GM23338 (cell line): ENCODE data around the gene MGAT4B. TPM values are rescaled to one million over a fixed set of nuclear protein-coding genes. Genes with fewer than 3 reads are reported as not detected.

ENCODE experiments used
- ATAC-seq: fragments of 200-7000 bp; cut with Tn5 transposase; 3 replicates; pipeline ENCODE4 v1.9.1; 2020
- DNase-seq: peaks from one replicate; pipeline ENCODE4 v3.0.0-alpha.2; 2015; ENCODE audit warnings: low spot score
- H2AFZ ChIP-seq: fragments of 200-600 bp; sonication (generic); 2 replicates; pipeline ENCODE4 v1.8.0; 2016; ENCODE audit warnings: antibody characterized with exemption, mild to moderate bottlenecking, moderate library complexity
- H3F3A ChIP-seq: fragments of 200-600 bp; sonication (generic); replicated peaks from 2 replicates; pipeline ENCODE4 v1.8.0; 2017; ENCODE audit warnings: antibody characterized with exemption, mixed run types, low read depth
- H3K27ac ChIP-seq: fragments of 200-600 bp; sonication (generic); 2 replicates; pipeline ENCODE4 v1.6.1; 2016; ENCODE audit warnings: low read depth
- H3K27me3 ChIP-seq: fragments of 200-600 bp; sonication (generic); 2 replicates; pipeline ENCODE4 v1.8.0; 2016; ENCODE audit warnings: mild to moderate bottlenecking, mixed run types, moderate library complexity; ENCODE audit not compliant: insufficient read depth
- H3K36me3 ChIP-seq: fragments of 200-600 bp; sonication (generic); 2 replicates; pipeline ENCODE4 v1.8.0; 2016; ENCODE audit warnings: mild to moderate bottlenecking; ENCODE audit not compliant: insufficient read depth
- H3K4me1 ChIP-seq: fragments of 200-600 bp; sonication (generic); 2 replicates; pipeline ENCODE4 v1.8.0; 2016; ENCODE audit warnings: mild to moderate bottlenecking, moderate library complexity; ENCODE audit not compliant: insufficient read depth
- H3K4me2 ChIP-seq: fragments of 200-600 bp; sonication (generic); 2 replicates; pipeline ENCODE4 v1.7.1; 2017; ENCODE audit warnings: mixed run types
- H3K4me3 ChIP-seq: fragments of 200-600 bp; sonication (generic); 2 replicates; pipeline ENCODE4 v1.6.1; 2016; ENCODE audit warnings: mixed run types
- H3K79me2 ChIP-seq: fragments of 200-600 bp; sonication (generic); replicated peaks from 2 replicates; pipeline ENCODE4 v1.8.0; 2017; ENCODE audit warnings: mild to moderate bottlenecking; ENCODE audit not compliant: insufficient read depth
- H3K9me2 ChIP-seq: fragments of 200-600 bp; sonication (generic); 2 replicates; pipeline ENCODE4 v1.8.0; 2017; ENCODE audit not compliant: insufficient read depth
- H4K20me1 ChIP-seq: fragments of 200-600 bp; sonication (generic); replicated peaks from 2 replicates; pipeline ENCODE4 v1.8.0; 2017; ENCODE audit warnings: mild to moderate bottlenecking; ENCODE audit not compliant: insufficient read depth
- H3K27ac Mint-ChIP-seq: 2 replicates; pipeline ENCODE4 v1.8.0; 2020; ENCODE audit warnings: inconsistent platforms, mild to moderate bottlenecking, moderate library complexity, mixed read lengths
- H3K27me3 Mint-ChIP-seq: 3 replicates; pipeline ENCODE4 v1.8.0; 2022; ENCODE audit warnings: low read depth, mild to moderate bottlenecking, moderate library complexity, mixed read lengths, inconsistent platforms; ENCODE audit not compliant: insufficient read depth, poor library complexity
- H3K36me3 Mint-ChIP-seq: 3 replicates; pipeline ENCODE4 v1.8.0; 2021; ENCODE audit warnings: low read depth, mild to moderate bottlenecking, inconsistent platforms, moderate library complexity, mixed read lengths
- H3K4me1 Mint-ChIP-seq: 3 replicates; pipeline ENCODE4 v1.8.0; 2020; ENCODE audit warnings: mild to moderate bottlenecking, inconsistent platforms, mixed read lengths
- H3K4me3 Mint-ChIP-seq: 3 replicates; pipeline ENCODE4 v1.8.0; 2021; ENCODE audit warnings: moderate library complexity, mild to moderate bottlenecking, inconsistent platforms, mixed read lengths
- H3K9me3 Mint-ChIP-seq: 3 replicates; pipeline ENCODE4 v1.8.0; 2020; ENCODE audit warnings: moderate library complexity, mild to moderate bottlenecking, inconsistent platforms, mixed read lengths
- CREB1 ChIP-seq: fragments of 250-450 bp; sonication (Bioruptor Pico); IDR thresholded peaks from 2 replicates; pipeline ENCODE4 v1.5.0; 2020; ENCODE audit warnings: low read depth, mild to moderate bottlenecking, moderate library complexity
- CTCF ChIP-seq, 2 experiments: fragments of 200-600 bp in 1 of 2; sonication (generic) in 1 of 2; conservative IDR thresholded peaks; 2 replicates each; pipeline versions ENCODE4 v1.5.1 to v1.6.1; 2016 to 2017; ENCODE audit warnings: antibody characterized with exemption in 2 of 2, low read depth in 2 of 2, mild to moderate bottlenecking in 2 of 2, moderate library complexity in 1 of 2
- EZH2 ChIP-seq: fragments of 200-600 bp; sonication (generic); IDR thresholded peaks from one replicate; pipeline ENCODE4 v1.8.0; 2017; ENCODE audit warnings: antibody characterized with exemption, mild to moderate bottlenecking, low read depth; ENCODE audit not compliant: unreplicated experiment
- EZH2phosphoT487 ChIP-seq: fragments of 200-600 bp; sonication (generic); IDR thresholded peaks from one replicate; pipeline ENCODE4 v1.8.1; 2018; ENCODE audit warnings: antibody characterized with exemption; ENCODE audit not compliant: unreplicated experiment
- JUNB ChIP-seq: IDR thresholded peaks from one replicate; pipeline ENCODE4 v1.6.1; 2016; ENCODE audit warnings: antibody characterized with exemption; ENCODE audit not compliant: unreplicated experiment
- NANOG ChIP-seq: IDR thresholded peaks from 2 replicates; pipeline ENCODE4 v1.6.1; 2016; ENCODE audit warnings: antibody characterized with exemption, borderline replicate concordance
- POLR2AphosphoS5 ChIP-seq: IDR thresholded peaks from 2 replicates; pipeline ENCODE4 v1.6.1; 2016; ENCODE audit warnings: antibody characterized with exemption, low read depth
- REST ChIP-seq: IDR thresholded peaks from one replicate; pipeline ENCODE4 v1.6.1; 2018; ENCODE audit warnings: antibody characterized with exemption; ENCODE audit not compliant: unreplicated experiment
- STAT1 ChIP-seq: IDR thresholded peaks from one replicate; pipeline ENCODE4 v1.6.1; 2016; ENCODE audit warnings: antibody characterized with exemption; ENCODE audit not compliant: unreplicated experiment
- ZNF114 ChIP-seq: fragments of 250-450 bp; sonication (Bioruptor Pico); IDR thresholded peaks from 2 replicates; pipeline ENCODE4 v1.5.0; 2020; ENCODE audit warnings: mild to moderate bottlenecking, moderate library complexity
- ZNF331 ChIP-seq: fragments of 250-450 bp; sonication (Bioruptor Pico); IDR thresholded peaks from 2 replicates; pipeline ENCODE4 v1.5.0; 2020; ENCODE audit warnings: low read depth, mild to moderate bottlenecking, moderate library complexity
- polyA plus RNA-seq: library from polyadenylated mRNA; unstranded; fragments of >200 nt; fragmentation: Nextera tagmentation; extraction: Ambion mirVana; gene quantifications from 2 replicates; pipeline ENCODE4 v1.2.1, GENCODE V29; 2016
- total RNA-seq: library from RNA; depleted of rRNA; stranded (reverse); fragments of >200 nt; shearing (Covaris generic); gene quantifications from 2 replicates; pipeline ENCODE4 v1.2.3, GENCODE V29; 2014
- TF ChIP-seq, protein P1 (sequence below): IDR thresholded peaks from 2 replicates; pipeline ENCODE4 v1.6.1; 2016; ENCODE audit warnings: antibody characterized with exemption
- TF ChIP-seq, protein P2 (sequence below): fragments of 250-450 bp; sonication (Bioruptor Pico); IDR thresholded peaks from 2 replicates; pipeline ENCODE4 v1.5.0; 2020; ENCODE audit warnings: mild to moderate bottlenecking, moderate library complexity

Gene MGAT4B
- total and polyA plus RNA-seq, 2 experiments from 2014 or later, result 32.3 to 101 TPM

- H3F3A ChIP-seq, result peaks cover 29% of the 10 kb centered on the region; the same call in 1 of the 2 replicates
- H3K4me3 ChIP-seq, result no peak overlapping the region
- H3K79me2 ChIP-seq, result peaks cover 20% of the 10 kb centered on the region
- no peaks in the 10 kb centered on the region for H3K4me1 ChIP-seq
- Mint-ChIP-seq H3K27ac (no peak overlapping the region), H3K27me3 (peaks cover 8% of the 10 kb centered on the region), H3K4me1 (peaks cover 3% of the 10 kb centered on the region; the same call in 2 of the 3 replicates), H3K36me3 (peaks cover 86% of the 10 kb centered on the region), H3K9me3 (no peaks in the 10 kb centered on the region), H3K4me3 (no peak overlapping the region)
- H3K4me2 ChIP-seq, result no peak overlapping the region
- no peaks in the 10 kb centered on the region for H3K9me2 ChIP-seq
- TF ChIP-seq EZH2phosphoT487, result no peak
- no peak for TF ChIP-seq CREB1 (CRISPR knock-in tag)
- TF ChIP-seq, protein P1, sequence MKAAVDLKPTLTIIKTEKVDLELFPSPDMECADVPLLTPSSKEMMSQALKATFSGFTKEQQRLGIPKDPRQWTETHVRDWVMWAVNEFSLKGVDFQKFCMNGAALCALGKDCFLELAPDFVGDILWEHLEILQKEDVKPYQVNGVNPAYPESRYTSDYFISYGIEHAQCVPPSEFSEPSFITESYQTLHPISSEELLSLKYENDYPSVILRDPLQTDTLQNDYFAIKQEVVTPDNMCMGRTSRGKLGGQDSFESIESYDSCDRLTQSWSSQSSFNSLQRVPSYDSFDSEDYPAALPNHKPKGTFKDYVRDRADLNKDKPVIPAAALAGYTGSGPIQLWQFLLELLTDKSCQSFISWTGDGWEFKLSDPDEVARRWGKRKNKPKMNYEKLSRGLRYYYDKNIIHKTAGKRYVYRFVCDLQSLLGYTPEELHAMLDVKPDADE, result no peak
- TF ChIP-seq POLR2AphosphoS5, result no peak
- TF ChIP-seq EZH2, result no peak
- no peak for TF ChIP-seq ZNF114 (CRISPR knock-in tag)
- TF ChIP-seq, protein P2, sequence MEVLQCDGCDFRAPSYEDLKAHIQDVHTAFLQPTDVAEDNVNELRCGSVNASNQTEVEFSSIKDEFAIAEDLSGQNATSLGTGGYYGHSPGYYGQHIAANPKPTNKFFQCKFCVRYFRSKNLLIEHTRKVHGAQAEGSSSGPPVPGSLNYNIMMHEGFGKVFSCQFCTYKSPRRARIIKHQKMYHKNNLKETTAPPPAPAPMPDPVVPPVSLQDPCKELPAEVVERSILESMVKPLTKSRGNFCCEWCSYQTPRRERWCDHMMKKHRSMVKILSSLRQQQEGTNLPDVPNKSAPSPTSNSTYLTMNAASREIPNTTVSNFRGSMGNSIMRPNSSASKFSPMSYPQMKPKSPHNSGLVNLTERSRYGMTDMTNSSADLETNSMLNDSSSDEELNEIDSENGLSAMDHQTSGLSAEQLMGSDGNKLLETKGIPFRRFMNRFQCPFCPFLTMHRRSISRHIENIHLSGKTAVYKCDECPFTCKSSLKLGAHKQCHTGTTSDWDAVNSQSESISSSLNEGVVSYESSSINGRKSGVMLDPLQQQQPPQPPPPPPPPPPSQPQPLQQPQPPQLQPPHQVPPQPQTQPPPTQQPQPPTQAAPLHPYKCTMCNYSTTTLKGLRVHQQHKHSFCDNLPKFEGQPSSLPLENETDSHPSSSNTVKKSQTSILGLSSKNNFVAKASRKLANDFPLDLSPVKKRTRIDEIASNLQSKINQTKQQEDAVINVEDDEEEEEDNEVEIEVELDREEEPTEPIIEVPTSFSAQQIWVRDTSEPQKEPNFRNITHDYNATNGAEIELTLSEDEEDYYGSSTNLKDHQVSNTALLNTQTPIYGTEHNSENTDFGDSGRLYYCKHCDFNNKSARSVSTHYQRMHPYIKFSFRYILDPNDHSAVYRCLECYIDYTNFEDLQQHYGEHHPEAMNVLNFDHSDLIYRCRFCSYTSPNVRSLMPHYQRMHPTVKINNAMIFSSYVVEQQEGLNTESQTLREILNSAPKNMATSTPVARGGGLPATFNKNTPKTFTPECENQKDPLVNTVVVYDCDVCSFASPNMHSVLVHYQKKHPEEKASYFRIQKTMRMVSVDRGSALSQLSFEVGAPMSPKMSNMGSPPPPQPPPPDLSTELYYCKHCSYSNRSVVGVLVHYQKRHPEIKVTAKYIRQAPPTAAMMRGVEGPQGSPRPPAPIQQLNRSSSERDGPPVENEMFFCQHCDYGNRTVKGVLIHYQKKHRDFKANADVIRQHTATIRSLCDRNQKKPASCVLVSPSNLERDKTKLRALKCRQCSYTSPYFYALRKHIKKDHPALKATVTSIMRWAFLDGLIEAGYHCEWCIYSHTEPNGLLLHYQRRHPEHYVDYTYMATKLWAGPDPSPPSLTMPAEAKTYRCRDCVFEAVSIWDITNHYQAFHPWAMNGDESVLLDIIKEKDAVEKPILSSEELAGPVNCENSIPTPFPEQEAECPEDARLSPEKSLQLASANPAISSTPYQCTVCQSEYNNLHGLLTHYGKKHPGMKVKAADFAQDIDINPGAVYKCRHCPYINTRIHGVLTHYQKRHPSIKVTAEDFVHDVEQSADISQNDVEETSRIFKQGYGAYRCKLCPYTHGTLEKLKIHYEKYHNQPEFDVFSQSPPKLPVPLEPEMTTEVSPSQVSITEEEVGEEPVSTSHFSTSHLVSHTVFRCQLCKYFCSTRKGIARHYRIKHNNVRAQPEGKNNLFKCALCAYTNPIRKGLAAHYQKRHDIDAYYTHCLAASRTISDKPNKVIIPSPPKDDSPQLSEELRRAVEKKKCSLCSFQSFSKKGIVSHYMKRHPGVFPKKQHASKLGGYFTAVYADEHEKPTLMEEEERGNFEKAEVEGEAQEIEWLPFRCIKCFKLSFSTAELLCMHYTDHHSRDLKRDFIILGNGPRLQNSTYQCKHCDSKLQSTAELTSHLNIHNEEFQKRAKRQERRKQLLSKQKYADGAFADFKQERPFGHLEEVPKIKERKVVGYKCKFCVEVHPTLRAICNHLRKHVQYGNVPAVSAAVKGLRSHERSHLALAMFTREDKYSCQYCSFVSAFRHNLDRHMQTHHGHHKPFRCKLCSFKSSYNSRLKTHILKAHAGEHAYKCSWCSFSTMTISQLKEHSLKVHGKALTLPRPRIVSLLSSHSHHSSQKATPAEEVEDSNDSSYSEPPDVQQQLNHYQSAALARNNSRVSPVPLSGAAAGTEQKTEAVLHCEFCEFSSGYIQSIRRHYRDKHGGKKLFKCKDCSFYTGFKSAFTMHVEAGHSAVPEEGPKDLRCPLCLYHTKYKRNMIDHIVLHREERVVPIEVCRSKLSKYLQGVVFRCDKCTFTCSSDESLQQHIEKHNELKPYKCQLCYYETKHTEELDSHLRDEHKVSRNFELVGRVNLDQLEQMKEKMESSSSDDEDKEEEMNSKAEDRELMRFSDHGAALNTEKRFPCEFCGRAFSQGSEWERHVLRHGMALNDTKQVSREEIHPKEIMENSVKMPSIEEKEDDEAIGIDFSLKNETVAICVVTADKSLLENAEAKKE (CRISPR knock-in tag), result no peak
- no peak for TF ChIP-seq STAT1
- TF ChIP-seq ZNF331 (CRISPR knock-in tag), result no peak
- no peak for TF ChIP-seq JUNB
- TF ChIP-seq REST, result no peak
- no peak for TF ChIP-seq CTCF (conservative IDR thresholded peaks at IDR 0.05; ENCODE audit: low read depth in 2 of 2)
- TF ChIP-seq NANOG, result no peak
- H3K27ac ChIP-seq, result no peak overlapping the region
- DNase-seq (no peak), ATAC-seq (no peak)
- no peaks in the 10 kb centered on the region for H3K27me3 ChIP-seq
- H2AFZ ChIP-seq, result no peak overlapping the region
- peaks cover 59% of the 10 kb centered on the region for H3K36me3 ChIP-seq
- peaks cover 19% of the 10 kb centered on the region; the same call in 1 of the 2 replicates for H4K20me1 ChIP-seq
Measured at GRCh38 chr5:179771311-179771895, 35.3 kb downstream of the MGAT4B start.
